ENCODE measurements around the gene ATL3.
A peak's percentile ranks its signal among the peaks of the same experiment; 100 is the strongest.
"Not testable (repeated sequence)": the region's sequence is repeated elsewhere in the genome, so short reads cannot be mapped to it uniquely, and the experiment has no call there.

The ATL3 gene

DNA sequence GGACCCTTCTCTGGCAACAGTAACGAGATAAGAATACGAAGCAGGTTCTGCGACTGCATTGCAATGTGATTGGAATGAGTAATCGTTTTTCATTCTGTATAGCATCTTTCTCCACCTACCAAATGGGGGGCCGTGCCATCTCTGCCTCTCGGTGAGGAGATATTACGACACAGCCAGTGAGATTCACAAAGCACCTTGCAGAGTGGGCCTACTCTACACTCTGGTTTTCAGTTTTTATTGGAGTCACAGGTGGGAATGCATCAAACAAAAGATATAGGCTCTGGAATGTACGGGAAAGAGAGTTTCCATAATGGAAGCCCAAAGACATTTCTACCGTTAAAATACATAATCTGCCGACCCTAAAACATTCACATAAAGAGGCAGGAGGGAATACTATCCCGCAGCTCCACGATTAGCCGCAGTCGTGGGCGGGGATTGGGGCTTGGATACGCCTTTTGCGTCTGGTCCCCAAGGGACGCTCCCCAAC lies 9.7 kb upstream of the ATL3 start:
- DNase-seq = no peak

DNA sequence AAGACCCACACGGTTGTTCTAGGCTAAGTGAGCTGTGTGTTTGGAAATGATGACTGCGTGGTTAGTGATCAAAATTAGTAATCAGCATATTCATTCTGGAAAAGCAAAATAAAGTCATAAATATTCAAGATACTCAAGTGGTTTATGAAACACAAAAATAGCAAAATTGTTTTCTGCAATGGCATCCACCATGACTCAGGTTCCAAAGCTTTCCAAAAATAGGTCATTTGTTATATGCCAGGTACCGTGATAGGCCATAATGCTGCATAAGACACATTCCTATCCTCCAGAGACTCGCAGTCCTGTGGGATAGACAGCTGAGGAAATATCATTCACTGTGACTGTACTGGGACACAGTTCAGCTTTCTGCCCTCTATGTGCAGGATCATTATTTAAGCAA lies 2.4 kb upstream of the ATL3 start:
- no peak for DNase-seq

- DNase-seq = no peak
Observed at GRCh38 chr11:63672936-63673539, 1.9 kb upstream of the ATL3 start.

GRCh38 chr11:63672156-63672463 lies 934 bp upstream of the ATL3 start:
- DNase-seq = no peak

GRCh38 chr11:63670433-63671321 lies 499 bp downstream of the ATL3 start:
- DNase-seq = peak; percentile 62

- no peak for DNase-seq
Observed at GRCh38 chr11:63670096-63670432, 1.1 kb downstream of the ATL3 start.

GRCh38 chr11:63667995-63668795 lies 3.0 kb downstream of the ATL3 start:
- DNase-seq = peak; percentile 59

GRCh38 chr11:63666874-63667273 lies 4.3 kb downstream of the ATL3 start:
- DNase-seq = no peak

DNA sequence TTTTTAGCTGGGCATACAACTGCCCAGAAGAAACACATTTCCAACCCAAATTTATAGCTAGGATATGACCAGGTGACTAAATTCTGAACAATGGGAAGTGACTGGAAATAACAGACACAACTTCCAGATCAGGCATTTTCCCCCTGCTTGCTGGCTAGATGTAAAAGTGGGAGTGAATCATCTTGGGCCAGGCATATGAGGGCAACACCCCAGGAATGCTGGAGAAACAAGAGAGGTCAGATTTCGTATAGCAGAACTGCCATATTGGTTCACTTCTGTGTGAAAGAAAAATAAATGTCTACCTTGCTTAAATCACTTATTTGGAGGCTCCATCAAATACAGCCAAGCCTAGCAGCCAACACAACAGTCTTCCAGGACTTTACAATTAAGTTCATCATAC lies 7.4 kb downstream of the ATL3 start:
- DNase-seq = no peak

- no peak for DNase-seq
Observed at GRCh38 chr11:63660972-63661371, 10.2 kb downstream of the ATL3 start.

DNA sequence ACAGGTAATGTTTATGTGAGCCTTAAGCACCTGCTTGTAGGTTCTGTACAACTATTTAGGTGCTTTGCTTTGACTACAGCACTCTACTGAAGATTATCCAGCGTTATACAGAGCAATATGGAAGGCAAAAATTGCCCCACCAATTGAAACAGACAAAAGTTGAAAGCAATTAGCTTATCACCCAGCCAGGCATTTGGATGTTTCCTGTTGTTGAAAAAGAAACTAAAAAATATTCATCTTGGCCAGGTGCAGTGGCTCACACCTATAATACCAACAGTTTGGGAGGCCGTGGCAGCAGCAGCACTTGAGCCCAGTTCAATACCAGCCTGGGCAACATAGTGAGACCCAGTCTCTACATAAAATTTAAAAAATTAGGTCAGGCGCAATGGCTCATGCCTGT lies 18.5 kb downstream of the ATL3 start:
- DNase-seq = no peak

DNA sequence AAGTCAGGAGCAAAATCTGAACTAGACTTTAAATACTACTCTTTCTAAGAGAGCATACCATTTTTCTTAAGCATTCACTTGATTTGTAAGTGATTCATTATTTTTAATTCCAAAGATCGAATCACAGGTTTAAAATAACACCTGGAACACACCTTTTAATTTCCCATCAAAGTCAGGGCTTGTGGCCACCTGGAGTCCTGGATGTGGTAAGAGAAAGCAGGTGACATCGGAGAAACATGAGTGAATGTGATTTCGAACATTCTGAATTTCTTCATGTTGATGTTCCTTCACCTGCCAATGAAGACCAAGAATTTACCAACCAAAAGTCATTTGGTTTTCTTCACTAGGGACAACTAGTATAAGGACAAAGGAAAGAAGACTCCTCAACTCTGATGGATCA lies 28.0 kb downstream of the ATL3 start:
- no peak for DNase-seq

DNA sequence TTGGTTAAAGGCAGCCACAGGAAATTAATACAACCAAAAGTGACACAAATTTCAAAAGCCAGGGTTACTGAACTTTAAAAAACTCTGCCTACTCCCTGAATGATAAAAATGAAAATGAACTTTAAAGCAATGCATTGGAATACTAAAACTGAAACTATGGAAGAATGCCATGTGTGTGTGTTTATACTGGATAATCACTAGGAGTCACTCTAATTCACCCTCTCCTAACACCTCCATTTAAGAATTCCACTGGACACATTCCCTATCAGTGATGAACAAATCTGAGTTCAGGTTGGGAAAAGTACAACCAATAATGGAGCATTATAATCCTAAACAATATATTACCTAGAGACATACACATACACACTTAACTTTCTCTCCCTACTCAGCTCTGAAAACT lies 29.4 kb downstream of the ATL3 start:
- no peak for DNase-seq

GRCh38 chr11:63639199-63639832 lies 31.9 kb downstream of the ATL3 start:
- no peak for DNase-seq

DNA sequence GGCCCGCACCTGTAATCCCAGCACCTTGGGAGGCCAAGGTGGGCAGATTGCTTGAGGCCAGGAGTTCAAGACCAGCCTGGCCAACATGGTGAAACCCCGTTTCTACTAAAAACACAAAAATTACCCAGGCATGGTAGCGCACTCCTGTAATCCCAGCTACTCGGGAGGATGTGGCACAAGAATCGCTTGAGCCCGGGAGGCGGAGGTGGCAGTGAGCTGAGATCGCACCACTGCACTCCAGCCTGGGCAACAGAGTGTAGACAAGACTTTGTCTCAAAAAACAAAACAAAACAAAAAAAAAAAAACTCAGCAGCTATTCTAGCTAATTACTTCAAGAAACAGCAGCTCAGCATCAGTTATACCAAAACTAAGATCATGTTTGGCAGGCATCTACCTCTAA lies 32.7 kb downstream of the ATL3 start:
- DNase-seq = not testable (repeated sequence)

- DNase-seq = peak; percentile 62
Observed at GRCh38 chr11:63635762-63636465, 35.3 kb downstream of the ATL3 start.

DNA sequence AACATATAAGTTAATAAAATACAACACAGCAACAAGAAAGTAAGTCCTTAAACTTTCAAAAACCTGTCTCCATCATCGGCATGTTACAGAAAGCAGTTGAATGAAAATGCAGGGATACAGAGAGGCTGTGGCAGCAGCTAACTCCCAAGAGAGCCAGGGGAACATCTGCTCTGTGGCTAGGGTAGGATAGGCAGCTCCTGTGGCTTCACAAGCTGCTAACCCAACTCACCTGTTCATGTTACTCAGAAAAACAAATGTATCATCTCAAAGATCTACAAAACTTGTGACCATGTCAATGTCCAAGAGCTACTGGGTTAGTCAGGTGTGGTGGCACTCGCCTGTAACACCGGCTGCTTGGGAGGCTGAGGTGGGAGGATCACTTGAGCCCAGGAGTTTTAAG lies 41.8 kb downstream of the ATL3 start:
- no peak for DNase-seq

DNA sequence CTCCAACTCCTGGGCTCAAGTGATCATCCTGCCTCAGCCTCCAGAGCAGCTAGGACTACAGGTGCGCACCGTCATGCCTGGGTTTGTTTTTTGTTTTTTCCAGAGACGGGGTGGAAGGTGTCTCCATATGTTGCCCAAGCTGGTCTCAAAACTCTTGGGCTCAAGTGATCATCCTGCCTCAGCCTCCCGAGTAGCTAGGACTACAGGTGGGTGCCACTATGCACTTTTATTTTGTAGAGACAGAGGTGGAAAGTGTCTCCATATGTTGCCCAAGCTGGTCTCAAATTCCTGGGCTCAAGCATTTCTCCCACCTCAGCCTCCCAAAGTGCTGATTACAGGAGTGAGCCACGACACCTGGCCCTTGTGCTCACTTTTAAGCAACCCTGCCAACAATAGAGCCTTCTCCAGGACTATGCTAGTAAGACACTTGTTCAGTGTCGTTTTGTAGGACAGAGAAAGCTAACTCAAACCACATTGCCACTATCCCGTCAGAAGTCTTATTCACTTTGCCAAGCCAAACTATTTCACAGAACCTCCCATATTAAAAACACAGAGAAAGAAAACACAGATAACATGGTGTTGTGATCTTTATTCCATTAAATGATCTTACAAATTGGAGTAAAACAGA lies 47.5 kb downstream of the ATL3 start:
- DNase-seq = no peak

DNA sequence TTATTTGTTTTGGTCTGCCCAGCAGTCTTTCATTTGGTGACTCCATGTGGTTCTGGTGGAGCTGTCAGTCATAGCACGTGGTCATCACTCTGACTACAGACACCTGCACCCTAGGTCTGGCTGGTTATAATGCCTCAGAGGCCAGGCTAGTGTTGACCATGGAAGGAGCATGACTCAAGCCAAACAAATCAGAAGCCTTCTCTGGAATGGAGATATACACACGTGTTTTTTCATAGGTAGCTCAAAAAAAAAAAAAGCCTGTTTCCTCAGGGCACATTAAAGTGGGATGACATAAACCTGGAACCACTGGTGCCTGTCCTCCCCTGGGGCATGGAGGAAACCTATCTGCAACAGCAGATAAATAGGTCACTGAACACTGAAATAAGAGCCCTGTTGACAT lies 48.9 kb downstream of the ATL3 start:
- DNase-seq = no peak

- DNase-seq = no peak
Observed at GRCh38 chr11:63621071-63621470, 50.1 kb downstream of the ATL3 start.

DNA sequence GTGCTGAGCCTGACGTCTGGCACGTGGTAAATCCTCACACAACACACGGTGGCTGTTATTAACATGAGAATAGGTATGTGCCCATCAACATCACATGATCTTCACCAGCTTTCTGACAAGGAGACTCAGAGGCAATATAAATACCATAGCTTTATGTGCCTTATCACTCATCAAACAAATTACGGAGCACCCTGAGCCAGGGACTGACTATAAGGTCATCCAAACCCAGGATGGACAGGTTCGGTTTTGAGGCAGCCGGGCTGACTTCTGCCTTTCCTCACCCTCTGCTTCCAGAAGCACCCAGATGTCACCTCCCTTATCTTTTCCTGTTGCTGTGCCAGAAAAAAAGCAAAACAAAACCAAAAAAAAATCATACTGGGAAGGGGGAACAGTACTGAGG lies 51.2 kb downstream of the ATL3 start:
- DNase-seq = no peak

GRCh38 chr11:63617686-63618085 lies 53.5 kb downstream of the ATL3 start:
- DNase-seq = not testable (repeated sequence)
